Loucy (cell line): ENCODE results near the gene CANT1.

Experiments used
- H2AFZ ChIP-seq: fragments of 200-600 bp; sonication (generic); 2 replicates; pipeline ENCODE4 v1.6.0; 2016; ENCODE audit warnings: antibody characterized with exemption, mild to moderate bottlenecking, low read length, moderate library complexity
- H3F3A ChIP-seq: fragments of 200-600 bp; 2 replicates; pipeline ENCODE4 v1.6.0; 2016; ENCODE audit warnings: antibody characterized with exemption, low read depth, mild to moderate bottlenecking
- H3K27me3 ChIP-seq: fragments of 200-600 bp; sonication (generic); 2 replicates; pipeline ENCODE4 v1.6.1; 2014; ENCODE audit warnings: low read length, mild to moderate bottlenecking; ENCODE audit not compliant: insufficient read depth, poor library complexity, severe bottlenecking
- H3K36me3 ChIP-seq: fragments of 200-600 bp; sonication (generic); 2 replicates; pipeline ENCODE4 v1.6.1; 2016; ENCODE audit warnings: low read length; ENCODE audit not compliant: insufficient read depth
- H3K4me1 ChIP-seq: fragments of 200-600 bp; sonication (generic); 2 replicates; pipeline ENCODE4 v1.5.1; 2014; ENCODE audit warnings: low read length, mild to moderate bottlenecking; ENCODE audit not compliant: insufficient read depth, poor library complexity, severe bottlenecking
- H3K4me2 ChIP-seq: fragments of 200-600 bp; sonication (generic); 2 replicates; pipeline ENCODE4 v1.6.0; 2014; ENCODE audit warnings: antibody characterized with exemption, low read length, low read depth, mild to moderate bottlenecking; ENCODE audit not compliant: poor library complexity, severe bottlenecking
- H3K4me3 ChIP-seq: fragments of 200-600 bp; sonication (generic); 2 replicates; pipeline ENCODE4 v1.5.1; 2014; ENCODE audit warnings: low read length, mild to moderate bottlenecking, mixed read lengths; ENCODE audit not compliant: poor library complexity, severe bottlenecking
- H3K79me2 ChIP-seq: fragments of 200-600 bp; sonication (generic); 2 replicates; pipeline ENCODE4 v1.6.1; 2014; ENCODE audit warnings: low read length; ENCODE audit not compliant: insufficient read depth
- H3K9ac ChIP-seq: fragments of 200-600 bp; sonication (generic); 2 replicates; pipeline ENCODE4 v1.6.0; 2014; ENCODE audit warnings: mild to moderate bottlenecking, low read depth, low read length, moderate library complexity; ENCODE audit not compliant: poor library complexity, severe bottlenecking
- H3K9me2 ChIP-seq: fragments of 200-600 bp; sonication (generic); replicated peaks from 2 replicates; pipeline ENCODE4 v1.6.1; 2016; ENCODE audit warnings: low read depth, low read length, mixed read lengths
- H3K9me3 ChIP-seq: fragments of 200-600 bp; sonication (generic); 2 replicates; pipeline ENCODE4 v1.6.1; 2014; ENCODE audit warnings: mild to moderate bottlenecking, antibody characterized with exemption, low read length, low read depth; ENCODE audit not compliant: insufficient read depth
- H4K20me1 ChIP-seq: fragments of 200-600 bp; sonication (generic); 2 replicates; pipeline ENCODE4 v1.6.0; 2014; ENCODE audit warnings: antibody characterized with exemption, low read length, mild to moderate bottlenecking; ENCODE audit not compliant: insufficient read depth, poor library complexity, severe bottlenecking
- CTCF ChIP-seq: fragments of 200-600 bp; sonication (generic); conservative IDR thresholded peaks from 2 replicates; pipeline ENCODE4 v1.5.1; 2014; ENCODE audit warnings: mild to moderate bottlenecking, antibody characterized with exemption, low read length
- EZH2phosphoT487 ChIP-seq: fragments of 200-600 bp; IDR thresholded peaks from 2 replicates; pipeline ENCODE4 v1.6.1; 2018; ENCODE audit warnings: antibody characterized with exemption, mild to moderate bottlenecking, moderate library complexity, borderline replicate concordance

Gene CANT1

GRCh38 chr17:79024901-79025737 is 15.6 kb upstream of the CANT1 start:
- H3K9ac ChIP-seq, result peak overlapping the region; percentile 23
- peak overlapping the region; percentile 78 for H3K4me2 ChIP-seq
- no peaks in the 10 kb centered on the region for H3F3A ChIP-seq
- H3K9me3 ChIP-seq, result no peaks in the 10 kb centered on the region
- peak overlapping the region; percentile 78; the same call in 1 of the 2 replicates for H2AFZ ChIP-seq
- peak overlapping the region; percentile 71 for H3K4me3 ChIP-seq
- H4K20me1 ChIP-seq, result no peaks in the 10 kb centered on the region
- no peaks in the 10 kb centered on the region for H3K27me3 ChIP-seq
- H3K4me1 ChIP-seq, result peaks cover 8% of the 10 kb centered on the region
- H3K79me2 ChIP-seq, result no peaks in the 10 kb centered on the region
- H3K9me2 ChIP-seq, result no peaks in the 10 kb centered on the region
- no peak for TF ChIP-seq EZH2phosphoT487
- TF ChIP-seq CTCF, result no peak
- no peaks in the 10 kb centered on the region for H3K36me3 ChIP-seq

GRCh38 chr17:79023886-79024771 is 14.6 kb upstream of the CANT1 start, which contains the start of gene C1QTNF1:
Gene C1QTNF1, plus strand, starts transcription at chr17:79024169. Its CDS starts 19,800 bp downstream, at chr17:79043969.
- no peaks in the 10 kb centered on the region for H3K79me2 ChIP-seq
- H3K36me3 ChIP-seq, result no peaks in the 10 kb centered on the region
- H3K9me3 ChIP-seq, result no peaks in the 10 kb centered on the region
- H3K9ac ChIP-seq, result peak within 1 kb of the TSS; percentile 23
- no peaks in the 10 kb centered on the region for H3K27me3 ChIP-seq
- no peaks in the 10 kb centered on the region for H3K9me2 ChIP-seq
- peaks cover 8% of the 10 kb centered on the region for H3K4me1 ChIP-seq
- H3K4me3 ChIP-seq, result peak within 1 kb of the TSS; percentile 71
- peak within 1 kb of the TSS; percentile 78 for H3K4me2 ChIP-seq
- no peaks in the 10 kb centered on the region for H4K20me1 ChIP-seq
- peak within 1 kb of the TSS; percentile 78 for H2AFZ ChIP-seq
- no peak for TF ChIP-seq EZH2phosphoT487
- TF ChIP-seq CTCF, result peak; percentile 36; the same call in 1 of the 2 replicates
- no peaks in the 10 kb centered on the region for H3F3A ChIP-seq

- Histone ChIP-seq H3K36me3 (no peaks in the 10 kb centered on the region), H3K79me2 (no peaks in the 10 kb centered on the region), H3K9me2 (no peaks in the 10 kb centered on the region), H3K4me3 (no peak overlapping the region), H3F3A (no peaks in the 10 kb centered on the region), H4K20me1 (no peaks in the 10 kb centered on the region), H3K9me3 (no peaks in the 10 kb centered on the region), H3K4me1 (peaks cover 8% of the 10 kb centered on the region), H3K9ac (no peak overlapping the region), H3K27me3 (no peaks in the 10 kb centered on the region), H3K4me2 (no peak overlapping the region), H2AFZ (no peak overlapping the region)
- no peak for TF ChIP-seq CTCF
- TF ChIP-seq EZH2phosphoT487, result no peak
Measured at GRCh38 chr17:79023180-79023705, 13.7 kb upstream of the CANT1 start.
